ENCODE results near the gene CYP4F2. TPM values are rescaled to one million over a fixed set of nuclear protein-coding genes. Genes with fewer than 3 reads are reported as not detected.

Gene CYP4F2
- total and polyA plus RNA-seq, 2 donors (not counting 3 experiments of a cell fraction or from before 2014, with no cell fraction given), result not detected

GRCh38 chr19:15843203-15843893, 54.5 kb downstream of the CYP4F2 start:
- no peak overlapping the region for H2AFZ ChIP-seq (ENCODE audit: low read depth, low read length)
- ChIA-PET POLR2A (no interaction called here), CTCF (no interaction called here)
- H3K36me3 ChIP-seq (ENCODE audit: control insufficient read depth in 2 of 2, extremely low read depth in 1 of 2, insufficient read depth in 2 of 2, low read length in 2 of 2), result no peaks in the 10 kb centered on the region
- H3K79me2 ChIP-seq (ENCODE audit: control insufficient read depth, insufficient read depth, low read length), result no peaks in the 10 kb centered on the region
- H3K4me3 ChIP-seq (replicated peaks in 1 of 3; ENCODE audit: insufficient read depth in 1 of 3, low read depth in 1 of 3, low read length in 3 of 3), result no peak overlapping the region
- H3K4me1 ChIP-seq (ENCODE audit: control insufficient read depth, extremely low read depth, insufficient read depth, low read length), result no peaks in the 10 kb centered on the region
- no peaks in the 10 kb centered on the region for H4K20me1 ChIP-seq (replicated peaks; ENCODE audit: control insufficient read depth, extremely low read depth, insufficient read depth, low read length)
- no peaks in the 10 kb centered on the region for H3K9me3 ChIP-seq (replicated peaks; ENCODE audit: control insufficient read depth, insufficient read depth, low read length)
- intact Hi-C loops (cut with micrococcal nuclease) (no loop called here), dilution Hi-C loops (cut with MboI; ENCODE audit: extremely low pct_ligation_motif_present, low sequenced_read_pairs) (no loop called here)
- no peak for FAIRE-seq
- no peak overlapping the region for H3K9ac ChIP-seq (replicated peaks; ENCODE audit: extremely low read depth, insufficient read depth, low read length)
- no peak overlapping the region for H3K4me2 ChIP-seq (ENCODE audit: insufficient read depth, low read length)
- no TSS peak for BruUV-seq (replicated peaks)
- no peaks in the 10 kb centered on the region for H3K9me1 ChIP-seq (replicated peaks; ENCODE audit: control insufficient read depth, extremely low read depth, insufficient read depth, low read length)
- no peak for DNase-seq (ENCODE audit: low read depth, low spot score)
- TF ChIP-seq, protein P1, sequence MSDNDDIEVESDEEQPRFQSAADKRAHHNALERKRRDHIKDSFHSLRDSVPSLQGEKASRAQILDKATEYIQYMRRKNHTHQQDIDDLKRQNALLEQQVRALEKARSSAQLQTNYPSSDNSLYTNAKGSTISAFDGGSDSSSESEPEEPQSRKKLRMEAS (IDR thresholded peaks at IDR 0.05; ENCODE audit: insufficient read depth, insufficient read length), result no peak
- no peak for TF ChIP-seq GATA2 (IDR thresholded peaks at IDR 0.05; ENCODE audit: insufficient read depth, insufficient read length, low read depth, low read length)
- TF ChIP-seq MYC (IDR thresholded peaks at IDR 0.05; ENCODE audit: low read depth, low read length), result no peak
- no peak for TF ChIP-seq JUN (IDR thresholded peaks at IDR 0.05; ENCODE audit: borderline replicate concordance, insufficient read depth, insufficient read length, low read depth)
- TF ChIP-seq, protein P2, sequence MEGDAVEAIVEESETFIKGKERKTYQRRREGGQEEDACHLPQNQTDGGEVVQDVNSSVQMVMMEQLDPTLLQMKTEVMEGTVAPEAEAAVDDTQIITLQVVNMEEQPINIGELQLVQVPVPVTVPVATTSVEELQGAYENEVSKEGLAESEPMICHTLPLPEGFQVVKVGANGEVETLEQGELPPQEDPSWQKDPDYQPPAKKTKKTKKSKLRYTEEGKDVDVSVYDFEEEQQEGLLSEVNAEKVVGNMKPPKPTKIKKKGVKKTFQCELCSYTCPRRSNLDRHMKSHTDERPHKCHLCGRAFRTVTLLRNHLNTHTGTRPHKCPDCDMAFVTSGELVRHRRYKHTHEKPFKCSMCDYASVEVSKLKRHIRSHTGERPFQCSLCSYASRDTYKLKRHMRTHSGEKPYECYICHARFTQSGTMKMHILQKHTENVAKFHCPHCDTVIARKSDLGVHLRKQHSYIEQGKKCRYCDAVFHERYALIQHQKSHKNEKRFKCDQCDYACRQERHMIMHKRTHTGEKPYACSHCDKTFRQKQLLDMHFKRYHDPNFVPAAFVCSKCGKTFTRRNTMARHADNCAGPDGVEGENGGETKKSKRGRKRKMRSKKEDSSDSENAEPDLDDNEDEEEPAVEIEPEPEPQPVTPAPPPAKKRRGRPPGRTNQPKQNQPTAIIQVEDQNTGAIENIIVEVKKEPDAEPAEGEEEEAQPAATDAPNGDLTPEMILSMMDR (IDR thresholded peaks at IDR 0.05; ENCODE audit: extremely low read depth in 1 of 2, insufficient read depth in 1 of 2, low read depth in 1 of 2, low read length in 2 of 2), result no peak
- TF ChIP-seq POLR2AphosphoS5 (IDR thresholded peaks at IDR 0.05; ENCODE audit: insufficient read depth, low read depth, low read length), result no peak
- no peak overlapping the region for H3K27ac ChIP-seq (ENCODE audit: insufficient read depth, low read depth, low read length)
- H3K27me3 ChIP-seq (ENCODE audit: control insufficient read depth in 2 of 2, insufficient read depth in 2 of 2, low read length in 2 of 2), result no peaks in the 10 kb centered on the region

All from endothelial cell of umbilical vein (primary cell).